CMK (cell line): ENCODE data around the gene MYH14.
A peak's percentile ranks its signal among the peaks of the same experiment; 100 is the strongest.
"Not testable (repeated sequence)": the region's sequence is repeated elsewhere in the genome, so short reads cannot be mapped to it uniquely, and the experiment has no call there.

Source experiments
- DNase-seq: peaks from one replicate; pipeline ENCODE4 v3.0.0-alpha.2; 2010; ENCODE audit warnings: low read depth

MYH14 gene

GRCh38 chr19:50332244-50333038, 129.0 kb downstream of the MYH14 start:
- no peak for DNase-seq

DNA sequence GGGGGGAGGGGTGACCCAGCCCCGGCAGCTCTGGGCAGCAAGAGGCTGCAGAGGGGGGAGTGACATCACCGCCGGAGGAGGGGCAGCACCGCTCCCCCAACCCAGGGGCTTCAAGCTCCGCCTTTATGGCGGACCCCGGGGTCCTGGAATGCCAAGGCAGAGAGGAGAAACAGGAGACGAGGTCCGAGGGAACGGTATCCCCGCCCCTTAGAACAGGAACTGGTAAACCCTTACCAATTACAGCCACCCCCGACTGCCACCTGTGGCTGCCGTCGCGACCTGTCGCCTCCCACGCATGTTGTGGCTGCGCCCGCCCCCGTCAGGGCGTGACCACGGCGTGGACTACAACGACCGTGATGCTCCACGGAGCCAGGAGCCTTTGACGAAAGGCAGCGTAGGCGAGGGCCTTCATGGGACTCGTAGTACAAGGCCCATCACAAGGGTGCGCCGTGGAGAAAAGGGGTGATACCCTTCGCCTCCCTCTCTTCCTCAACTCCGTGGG, 129.9 kb downstream of the MYH14 start:
- DNase-seq, result peak; percentile 91

DNA sequence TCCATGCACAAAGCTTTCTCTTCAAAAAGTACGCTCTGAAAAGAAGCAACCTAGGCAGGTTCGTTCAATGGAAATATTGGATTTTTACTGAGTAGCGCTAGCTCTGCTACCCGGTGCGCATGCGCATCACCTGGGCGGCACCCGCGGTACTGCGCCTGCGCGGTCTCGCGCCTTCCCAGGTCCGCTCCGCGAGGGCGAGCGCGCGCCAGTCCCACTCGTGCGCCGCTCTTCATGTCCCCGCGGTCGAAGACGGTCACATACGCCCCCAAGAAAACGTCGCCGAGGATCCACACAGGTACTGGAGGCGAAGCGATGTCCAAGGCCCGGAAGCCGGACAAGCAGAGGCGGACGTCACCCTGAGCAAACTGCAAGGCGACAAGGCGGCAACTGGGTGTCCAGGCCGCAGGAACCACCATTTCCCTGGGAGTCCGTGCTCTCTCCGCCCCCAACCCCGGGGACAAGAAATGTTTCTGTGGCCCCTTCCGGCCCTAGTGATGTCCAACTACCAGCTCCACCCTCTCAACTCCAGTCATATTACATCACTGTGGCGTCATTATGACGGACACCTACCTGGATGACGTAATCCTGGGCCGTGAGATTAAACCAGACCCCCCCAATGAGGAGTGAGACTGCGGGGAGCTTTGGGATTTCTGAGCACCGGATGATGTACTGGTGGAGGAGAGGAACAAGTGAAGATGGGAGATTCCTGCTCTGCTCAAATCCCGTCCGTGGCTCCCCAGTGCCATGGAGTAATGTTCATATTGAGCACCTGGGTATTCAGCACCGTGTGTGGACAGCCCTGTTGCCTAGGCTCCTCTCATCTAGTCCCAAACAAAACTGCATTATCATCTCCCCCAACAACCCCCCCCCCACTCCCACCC, 130.6 kb downstream of the MYH14 start:
- peak; percentile 76 for DNase-seq

GRCh38 chr19:50334741-50335421, 131.5 kb downstream of the MYH14 start:
- DNase-seq, result no peak

DNA sequence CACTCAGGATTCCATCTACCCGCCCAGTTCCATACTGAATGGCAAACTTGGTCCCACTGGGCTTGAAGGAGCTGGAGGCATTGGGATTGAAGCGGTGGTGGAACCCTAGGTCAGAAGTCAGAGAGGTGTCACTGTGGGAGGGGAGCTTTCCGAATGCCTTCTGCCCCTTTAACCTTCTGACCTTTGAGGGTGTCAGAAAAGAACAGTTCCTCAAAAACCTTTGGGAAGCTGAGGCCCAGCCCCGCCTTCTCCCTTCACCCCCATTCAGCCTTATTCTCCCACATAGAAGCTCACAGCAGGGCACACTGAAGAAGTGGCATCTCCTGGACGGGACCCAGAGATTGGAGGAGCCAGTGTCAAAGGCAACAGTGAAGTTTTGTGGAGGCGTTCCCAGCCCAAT, 133.6 kb downstream of the MYH14 start:
- not testable (repeated sequence) for DNase-seq

DNA sequence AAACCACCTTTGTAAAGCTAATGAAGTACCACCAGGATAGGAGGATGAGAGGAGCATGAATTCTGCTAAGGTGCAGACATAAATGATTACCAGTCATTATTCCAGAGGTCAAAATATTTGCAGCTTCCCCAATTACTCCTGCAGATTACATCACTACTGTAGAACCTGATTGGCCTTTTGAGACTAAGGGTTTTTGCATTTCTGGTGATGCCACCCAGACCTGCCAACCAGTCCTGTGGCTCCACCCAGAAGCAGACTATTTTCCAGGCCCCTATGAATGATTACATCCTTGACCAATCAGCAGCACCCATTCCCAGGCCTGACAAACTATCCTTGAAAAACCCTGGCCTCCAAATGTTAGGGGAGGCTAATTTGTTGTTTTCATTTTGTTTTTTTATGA, 136.9 kb downstream of the MYH14 start:
- no peak for DNase-seq

DNA sequence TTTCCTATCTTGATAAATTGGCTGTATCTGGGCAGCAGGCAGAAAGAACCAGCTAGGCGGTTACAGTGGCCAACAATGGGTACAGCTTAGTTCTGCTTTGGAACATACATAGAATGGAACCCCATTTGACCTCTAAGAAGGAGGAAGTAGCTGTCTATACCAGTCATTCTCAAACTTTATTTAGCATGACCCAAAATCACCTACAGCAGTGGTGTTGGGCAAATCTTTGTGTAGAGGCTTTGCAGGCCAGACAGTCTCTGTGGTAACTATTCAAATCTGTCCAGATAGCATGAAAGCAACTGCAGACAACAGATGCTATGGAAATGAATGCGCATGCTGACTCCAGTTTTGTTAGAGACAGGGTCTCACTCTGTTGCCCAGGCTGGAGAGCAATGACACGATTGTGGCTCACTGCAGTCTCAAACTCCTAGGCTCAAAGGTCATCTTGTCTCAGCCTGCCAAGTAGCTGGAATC, 137.7 kb downstream of the MYH14 start:
- DNase-seq, result no peak

- DNase-seq, result no peak
These were observed 141.4 kb downstream of the MYH14 start for GRCh38 chr19:50344661-50345318.

DNA sequence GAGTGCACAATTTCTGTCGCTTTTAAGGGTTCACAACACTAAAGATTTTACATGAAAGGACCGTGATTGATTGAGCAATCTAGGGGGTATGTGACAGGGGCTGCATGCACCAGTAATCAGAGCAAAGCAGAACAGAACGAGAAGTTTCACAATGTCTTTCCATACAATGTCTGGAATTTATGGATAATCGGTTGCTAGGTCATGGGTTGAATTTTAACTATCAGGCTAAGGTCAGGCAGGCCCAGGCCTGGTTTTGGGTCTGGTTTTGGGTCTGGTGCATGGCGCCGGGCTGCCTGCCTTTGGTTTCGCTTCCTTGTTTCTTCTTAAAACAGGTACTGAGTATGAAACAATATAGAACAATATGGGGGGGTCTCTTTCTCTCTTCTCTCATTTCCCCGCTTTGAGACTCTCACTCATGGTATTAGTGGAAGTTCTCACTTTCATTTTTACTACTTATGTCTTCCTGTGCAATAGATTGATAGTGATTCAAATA, 143.7 kb downstream of the MYH14 start:
- not testable (repeated sequence) for DNase-seq

GRCh38 chr19:50349277-50350057, 146.0 kb downstream of the MYH14 start:
- DNase-seq, result no peak

- DNase-seq, result no peak
These were observed 148.8 kb downstream of the MYH14 start for GRCh38 chr19:50352242-50352641.

GRCh38 chr19:50353487-50353880, 150.1 kb downstream of the MYH14 start:
- DNase-seq, result not testable (repeated sequence)

- no peak for DNase-seq
These were observed 153.3 kb downstream of the MYH14 start for GRCh38 chr19:50356691-50357177.

GRCh38 chr19:50357178-50358100, 154.0 kb downstream of the MYH14 start:
- no peak for DNase-seq

DNA sequence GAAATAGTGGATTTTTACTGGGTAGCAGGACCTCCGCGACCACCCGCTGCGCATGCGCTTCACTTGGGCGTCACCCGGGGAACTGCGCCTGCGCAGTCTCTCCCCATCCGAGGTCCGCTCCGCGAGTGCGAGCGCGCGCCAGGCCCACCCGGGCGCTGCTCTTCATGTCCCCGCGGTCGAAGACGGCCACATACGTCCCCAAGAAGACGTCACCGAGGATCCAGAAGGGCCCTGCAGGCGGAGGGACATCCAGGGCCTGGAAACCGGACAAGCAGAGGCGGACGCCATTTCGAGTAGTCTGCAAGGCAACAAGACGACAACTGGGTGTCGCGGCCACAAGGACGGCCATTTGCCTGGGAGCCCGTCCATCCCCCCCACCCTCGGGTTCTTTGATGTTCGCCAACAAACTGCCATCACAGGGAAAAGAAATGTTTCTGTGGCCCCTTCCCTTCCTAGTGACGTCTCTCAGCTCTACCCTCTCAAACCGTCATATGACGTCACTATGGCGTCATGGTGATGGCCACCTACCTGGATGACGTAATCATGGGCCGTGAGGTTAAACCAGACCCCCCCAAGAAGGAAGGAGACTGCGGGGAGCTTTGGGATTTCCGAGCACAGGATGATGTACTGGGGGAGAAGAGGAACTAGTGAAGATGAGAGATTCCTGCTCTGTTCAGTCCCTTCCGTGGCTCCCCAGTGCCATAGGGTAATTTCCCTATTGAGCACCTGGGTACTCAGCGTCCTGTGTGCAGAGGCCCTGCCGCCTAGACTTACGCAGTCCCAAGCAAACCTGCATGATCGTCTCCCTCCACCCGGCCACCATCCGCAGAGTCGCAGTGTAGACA, 155.3 kb downstream of the MYH14 start:
- no peak for DNase-seq

DNA sequence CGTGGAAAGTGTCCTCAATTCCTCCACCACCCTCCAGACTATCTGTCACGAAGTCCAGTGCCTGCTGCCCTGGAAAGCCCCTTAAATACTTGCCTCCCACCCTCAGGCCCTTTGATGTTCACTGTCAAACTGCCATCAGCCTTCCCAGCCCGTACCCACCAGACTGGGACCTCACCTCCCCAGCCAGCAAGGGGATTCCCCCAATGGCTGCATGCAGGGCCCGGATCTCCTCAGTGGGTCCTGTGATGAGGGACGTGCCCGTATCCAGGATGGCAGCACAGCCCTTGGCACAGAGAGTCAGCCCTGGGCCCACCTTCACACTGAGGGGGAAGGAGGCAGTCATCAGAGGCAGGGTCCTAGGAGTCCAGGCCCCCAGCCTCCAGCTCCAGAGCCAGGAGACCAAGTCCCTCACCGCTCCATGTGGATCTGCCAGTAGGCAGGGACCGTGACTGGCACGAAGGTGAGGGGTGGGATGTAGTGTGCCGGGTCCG, 156.0 kb downstream of the MYH14 start:
- no peak for DNase-seq
